NCI-H69 (cell line): Measurements from ENCODE around the gene PNPLA7.
"Not testable (repeated sequence)": the region's sequence is repeated elsewhere in the genome, so short reads cannot be mapped to it uniquely, and the experiment has no call there.

Source experiments
- DNase-seq: peaks from one replicate; lab custom pipeline; 2025; lab: John Stamatoyannopoulos, UW

Gene PNPLA7

DNA sequence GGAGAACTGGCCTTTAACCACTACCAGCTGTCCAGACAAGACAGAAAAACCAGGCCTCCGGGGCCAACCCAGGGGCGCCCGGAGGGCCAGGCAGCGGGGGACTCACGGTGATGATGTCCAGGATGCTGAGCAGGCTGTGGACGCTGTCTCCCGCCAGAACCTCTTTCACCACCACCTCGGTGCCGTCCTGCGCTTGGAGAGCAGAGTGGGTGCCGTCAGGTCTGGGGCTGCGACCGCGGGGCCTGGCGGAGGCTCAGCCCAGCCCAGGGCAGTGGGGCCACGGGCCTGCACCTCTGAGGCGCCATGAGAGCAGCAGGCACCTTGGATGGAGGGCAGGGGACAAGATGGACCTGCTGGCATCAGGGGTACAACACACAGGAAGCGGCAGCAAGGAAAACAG is 9.7 kb downstream of the PNPLA7 start:
- DNase-seq: no peak

- DNase-seq: no peak
These were observed 12.1 kb downstream of the PNPLA7 start for GRCh38 chr9:137538058-137538457.

- DNase-seq: not testable (repeated sequence)
These were observed 13.5 kb downstream of the PNPLA7 start for GRCh38 chr9:137536594-137537131.

DNA sequence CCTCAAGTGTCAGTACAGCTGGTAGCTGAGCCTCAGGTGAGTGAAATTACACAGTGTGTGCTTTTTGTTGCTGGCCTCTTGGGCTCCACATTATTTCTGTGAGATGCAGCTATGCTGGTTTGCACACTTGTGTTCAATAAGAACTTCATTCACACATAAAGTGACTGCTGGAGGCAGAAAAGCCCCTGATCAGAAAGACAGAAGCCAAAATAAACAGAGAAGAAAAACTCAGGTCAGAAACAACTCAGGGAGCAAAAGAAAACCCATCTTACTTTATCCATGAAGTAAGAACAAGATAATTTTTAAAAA is 15.1 kb downstream of the PNPLA7 start:
- DNase-seq: no peak

DNA sequence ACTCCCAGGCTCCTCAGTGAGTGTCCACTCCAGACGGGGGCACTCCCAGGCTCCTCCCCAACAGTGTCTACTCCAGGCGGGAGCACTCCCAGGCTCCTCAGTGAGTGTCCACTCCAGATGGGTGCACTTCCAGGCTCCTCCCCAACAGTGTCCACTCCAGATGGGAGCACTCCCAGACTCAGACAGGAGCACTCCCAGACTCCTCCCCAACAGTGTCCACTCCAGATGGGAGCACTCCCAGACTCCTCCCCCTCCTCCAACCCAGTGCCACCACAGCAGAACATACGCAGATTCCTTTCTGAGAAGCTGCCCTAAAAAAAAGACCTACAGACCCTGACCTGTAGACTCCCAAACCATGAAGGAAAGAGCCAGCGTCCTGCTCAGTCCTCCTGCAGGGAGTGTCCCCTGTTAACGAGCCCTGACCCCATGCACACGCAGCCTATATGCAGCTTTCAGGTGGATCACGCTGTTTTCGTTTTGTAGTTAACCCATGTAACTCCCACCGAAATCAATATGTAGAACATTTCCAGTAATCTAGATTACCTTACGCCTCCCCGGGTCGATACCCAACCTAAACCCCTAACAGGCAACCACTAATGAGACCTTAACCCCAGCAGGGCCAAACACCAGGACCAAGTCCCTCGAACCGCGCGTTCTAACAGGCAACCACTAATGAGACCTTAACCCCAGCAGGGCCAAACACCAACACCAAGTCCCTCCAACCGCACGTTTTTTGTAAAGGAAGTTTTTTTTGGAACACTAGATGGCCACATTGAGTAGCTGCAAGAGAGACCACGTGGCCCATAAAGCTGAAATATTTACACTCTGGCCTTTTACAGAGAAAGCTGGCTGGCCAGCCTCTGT is 15.7 kb downstream of the PNPLA7 start:
- peak; percentile 86 for DNase-seq

- DNase-seq: not testable (repeated sequence)
These were observed 17.2 kb downstream of the PNPLA7 start for GRCh38 chr9:137532891-137533468.

DNA sequence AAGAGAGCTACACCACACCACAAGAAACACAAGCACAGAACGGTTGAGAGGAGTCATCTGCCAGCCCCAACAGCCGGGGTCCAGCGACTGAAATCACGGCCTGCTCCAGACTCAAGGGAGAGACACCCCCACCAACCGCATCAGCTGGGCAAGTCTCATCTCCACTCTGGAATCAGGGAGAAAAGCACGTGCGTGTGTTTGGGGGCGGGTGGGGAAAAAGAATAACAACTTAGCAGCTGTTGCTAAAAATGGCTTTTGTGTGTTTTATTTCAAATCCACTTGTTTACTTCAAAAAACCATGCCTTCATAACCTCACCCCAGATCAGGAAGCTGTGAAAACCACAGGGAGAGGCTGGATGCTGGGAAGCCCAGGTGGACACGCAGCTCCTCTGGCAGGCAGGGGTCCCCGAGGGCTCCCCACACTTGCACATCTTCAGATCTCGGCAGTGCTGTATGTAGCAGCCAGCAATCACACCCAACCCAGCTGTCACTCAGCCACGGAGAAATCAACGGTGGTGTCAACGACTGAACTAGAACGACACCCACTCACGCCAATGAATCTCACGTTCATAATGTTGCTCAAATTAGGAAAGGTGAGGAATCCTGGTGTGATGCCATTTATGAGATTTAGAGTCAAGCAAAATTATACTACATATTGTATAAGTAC is 19.0 kb downstream of the PNPLA7 start:
- DNase-seq: no peak

DNA sequence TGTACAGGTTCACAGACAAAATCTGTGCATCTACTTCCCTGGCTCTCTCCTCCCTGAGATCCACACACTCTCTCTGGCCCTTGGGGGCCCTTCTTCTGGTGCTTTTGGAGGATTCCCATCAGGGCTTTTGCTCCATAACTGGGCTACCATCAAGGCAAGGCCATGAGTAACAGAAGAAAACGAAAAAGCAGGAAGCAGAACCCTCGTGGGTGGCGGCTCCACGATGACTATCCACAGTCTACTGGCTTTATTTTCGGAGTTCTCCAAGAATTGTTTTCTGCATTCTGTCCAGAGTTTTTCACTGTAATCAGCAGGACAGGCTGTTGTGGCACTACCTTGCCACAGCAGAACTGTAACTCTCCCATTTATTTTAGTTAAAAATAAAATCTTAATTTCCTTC is 19.9 kb downstream of the PNPLA7 start:
- no peak for DNase-seq

GRCh38 chr9:137524981-137525317 is 25.3 kb downstream of the PNPLA7 start:
- DNase-seq: no peak

GRCh38 chr9:137524161-137524980 is 25.8 kb downstream of the PNPLA7 start:
- DNase-seq: no peak

- DNase-seq: no peak
These were observed 27.3 kb downstream of the PNPLA7 start for GRCh38 chr9:137522746-137523455.

- DNase-seq: peak; percentile 77
These were observed 28.7 kb downstream of the PNPLA7 start for GRCh38 chr9:137521405-137521985.

DNA sequence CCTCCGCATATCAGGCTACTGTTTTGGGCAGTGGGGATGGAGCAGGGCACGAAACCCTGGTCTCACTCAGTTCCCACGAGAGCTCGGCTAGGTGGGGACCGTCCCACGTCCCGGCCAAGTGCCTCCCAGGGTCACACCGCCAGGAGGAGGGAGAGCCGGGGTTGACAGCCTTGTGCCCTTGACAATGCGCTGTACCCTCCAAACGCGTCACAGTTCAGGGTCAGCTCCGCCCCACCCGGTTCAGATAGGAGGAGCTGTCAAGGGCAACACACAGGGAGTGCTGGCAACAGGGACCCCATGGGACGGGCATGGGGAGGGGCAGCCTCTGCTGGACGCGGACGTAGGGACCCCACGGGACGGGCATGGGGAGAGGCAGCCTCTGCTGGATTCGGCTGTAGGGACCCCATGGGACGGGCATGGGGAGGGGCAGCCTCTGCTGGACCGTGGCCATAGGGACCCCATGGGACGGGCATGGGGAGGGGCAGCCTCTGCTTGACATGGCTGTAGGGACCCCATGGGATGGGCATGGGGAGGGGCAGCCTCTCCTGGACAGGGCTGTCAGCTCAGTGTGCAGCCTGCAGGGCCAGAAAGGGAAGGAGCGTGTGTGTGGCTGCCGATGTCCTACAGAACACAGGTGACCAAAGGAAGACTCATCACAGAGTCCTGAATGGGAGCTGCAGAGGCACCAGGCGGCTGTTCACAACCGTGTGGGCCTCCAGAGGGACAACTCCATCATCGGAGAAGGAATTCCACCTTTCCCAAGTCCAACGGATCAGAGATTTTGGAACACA is 29.4 kb downstream of the PNPLA7 start:
- no peak for DNase-seq

DNA sequence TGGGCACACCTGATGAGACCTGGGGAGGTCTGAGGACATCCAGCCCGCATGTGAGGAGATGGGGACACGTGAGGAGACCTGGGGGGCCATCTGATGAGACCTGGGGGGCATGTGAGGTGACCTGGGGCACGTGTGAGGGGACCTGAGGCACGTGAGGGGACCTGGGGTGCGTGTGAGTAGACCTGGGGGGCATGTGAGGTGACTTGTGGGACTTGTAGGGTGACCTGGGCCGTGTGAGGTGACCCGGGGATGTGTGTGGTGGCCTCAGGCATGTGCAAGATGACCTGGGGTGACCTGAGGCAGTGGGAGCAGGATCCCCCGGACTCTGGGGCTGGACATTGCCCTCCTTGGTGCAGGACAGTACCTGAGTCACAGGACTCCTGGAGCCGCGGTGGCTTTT is 30.6 kb downstream of the PNPLA7 start:
- DNase-seq: no peak

DNA sequence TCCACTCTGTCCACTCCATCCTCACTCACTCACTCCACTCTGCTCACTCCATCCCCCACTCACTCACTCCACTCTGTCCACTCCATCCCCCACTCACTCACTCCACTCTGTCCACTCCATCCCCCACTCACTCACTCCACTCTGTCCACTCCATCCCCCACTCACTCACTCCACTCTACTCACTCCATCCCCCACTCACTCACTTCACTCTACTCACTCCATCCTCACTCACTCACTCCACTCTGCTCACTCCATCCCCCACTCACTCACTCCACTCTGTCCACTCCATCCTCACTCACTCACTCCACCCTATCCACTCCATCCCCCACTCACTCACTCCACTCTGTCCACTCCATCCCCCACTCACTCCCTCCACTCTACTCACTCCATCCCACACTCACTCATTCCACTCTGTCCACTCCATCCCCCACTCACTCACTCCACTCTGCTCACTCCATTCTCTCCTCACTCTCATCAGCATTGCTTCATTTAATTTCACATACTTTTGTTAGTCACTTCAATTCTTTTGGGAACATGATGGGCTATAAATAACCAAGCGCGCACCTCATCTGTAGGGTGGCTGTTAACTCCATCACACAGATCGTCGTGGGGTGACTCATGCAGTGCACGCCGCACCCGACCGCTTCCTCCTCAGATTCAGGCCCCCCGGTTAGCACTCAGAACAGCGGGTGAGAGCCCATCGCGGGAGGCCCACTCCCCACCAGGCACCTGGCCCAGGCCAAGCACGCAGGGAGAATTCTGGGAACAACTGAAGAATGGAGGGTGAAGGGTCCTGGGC is 31.3 kb downstream of the PNPLA7 start:
- not testable (repeated sequence) for DNase-seq

DNA sequence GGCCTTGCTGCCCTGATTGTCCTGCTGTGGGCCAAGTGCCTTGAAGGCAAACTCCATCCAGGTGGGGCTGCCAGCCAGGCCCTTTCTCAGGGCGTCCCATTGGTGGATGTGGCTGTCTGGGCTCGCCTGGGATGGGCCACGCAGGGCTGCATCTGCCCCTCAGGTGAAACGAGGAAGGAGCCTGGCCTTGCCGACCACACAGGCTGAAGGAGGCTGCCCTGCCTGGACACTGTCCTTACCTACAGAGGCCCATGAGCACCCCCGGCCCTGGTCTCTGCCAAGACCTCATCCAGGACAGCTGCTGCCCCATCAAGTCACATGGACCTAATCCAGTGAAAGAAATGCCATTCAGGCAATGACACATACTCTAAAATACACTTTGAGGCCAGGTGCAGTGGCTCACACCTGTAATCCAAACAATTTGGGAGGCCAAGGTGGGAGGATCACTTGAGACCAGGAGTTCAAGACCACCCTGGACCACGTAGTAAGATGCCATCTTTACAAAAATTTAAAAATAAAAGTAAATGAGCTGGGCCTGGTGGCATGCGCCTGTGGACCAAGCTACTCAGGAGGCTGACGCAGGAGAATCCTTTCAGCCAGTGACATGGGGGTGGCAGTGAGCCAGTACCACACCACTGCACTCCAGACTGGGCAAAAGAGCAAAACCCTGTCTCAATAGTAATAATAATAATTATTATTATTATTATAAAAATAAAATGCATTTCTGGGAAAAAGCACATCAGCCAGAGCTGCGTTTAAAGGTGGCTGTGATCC is 33.9 kb downstream of the PNPLA7 start:
- DNase-seq: no peak

- no peak for DNase-seq
These were observed 34.9 kb downstream of the PNPLA7 start for GRCh38 chr9:137515338-137515724.

GRCh38 chr9:137514691-137515337 is 35.4 kb downstream of the PNPLA7 start:
- DNase-seq: no peak
